HFFc6 (cell line): ENCODE measurements around the gene ZNF700. TPM values are rescaled to one million over a fixed set of nuclear protein-coding genes. Genes with fewer than 3 reads are reported as not detected.
"Not testable (repeated sequence)": the region's sequence is repeated elsewhere in the genome, so short reads cannot be mapped to it uniquely, and the experiment has no call there.

Source experiments
- DNase-seq: peaks from one replicate; pipeline ENCODE4 v3.0.0-alpha.2; 2018
- H3K27ac Mint-ChIP-seq: 2 replicates; pipeline ENCODE4 v1.8.0; 2020; ENCODE audit warnings: mild to moderate bottlenecking, mixed read lengths
- H3K27me3 Mint-ChIP-seq: 2 replicates; pipeline ENCODE4 v1.8.0; 2021; ENCODE audit warnings: mild to moderate bottlenecking, moderate library complexity, mixed read lengths; ENCODE audit not compliant: insufficient read depth
- H3K36me3 Mint-ChIP-seq: 2 replicates; pipeline ENCODE4 v1.8.0; 2021; ENCODE audit warnings: low read depth, mixed read lengths
- H3K4me1 Mint-ChIP-seq: 2 replicates; pipeline ENCODE4 v1.8.0; 2020; ENCODE audit warnings: low read depth, mixed read lengths
- H3K4me3 Mint-ChIP-seq: 2 replicates; pipeline ENCODE4 v1.8.0; 2020; ENCODE audit warnings: mild to moderate bottlenecking, moderate library complexity, mixed read lengths
- H3K9me3 Mint-ChIP-seq: 2 replicates; pipeline ENCODE4 v1.8.0; 2020; ENCODE audit warnings: mild to moderate bottlenecking, mixed read lengths
- total RNA-seq, 6 experiments: library from RNA; stranded (reverse); fragmentation: NEBNext Ultra II Directional; extraction: Animal tissue kit (Norgen Biotek cat#: 25700); gene quantifications; 2 replicates in 1 of 6; 3 replicates in 5 of 6; pipeline ENCODE4 v1.2.3, GENCODE V29; 2021
- TF ChIP-seq, protein P1 (sequence below): fragments of 200-600 bp; sonication (generic); IDR thresholded peaks from 2 replicates; pipeline ENCODE4 v1.5.0; 2021; ENCODE audit warnings: antibody characterized with exemption, mild to moderate bottlenecking

ZNF700 gene
- total RNA-seq, 6 experiments from 2014 or later, result 4.6 to 6.0 (median 5.2) TPM

DNA sequence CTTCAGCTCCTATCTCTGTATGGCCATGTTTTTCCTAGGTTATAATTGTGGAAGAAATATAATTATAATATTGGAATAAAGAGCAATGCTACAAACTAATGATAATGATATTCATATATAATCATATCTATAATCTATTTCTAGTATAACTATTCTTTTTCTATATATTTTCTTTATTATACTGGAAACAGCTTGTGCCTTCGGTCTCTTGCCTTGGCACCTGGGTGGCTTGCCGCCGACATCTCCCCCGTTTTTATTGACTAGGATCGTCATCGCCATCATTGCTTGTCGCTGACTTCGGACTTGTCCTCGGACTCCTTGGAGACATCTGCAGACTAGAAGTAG is 64.2 kb downstream of the ZNF700 start:
- H3K27ac Mint-ChIP-seq, result no peak overlapping the region
- no peaks in the 10 kb centered on the region; the same call in 1 of the 2 replicates for H3K27me3 Mint-ChIP-seq
- no peaks in the 10 kb centered on the region for H3K9me3 Mint-ChIP-seq
- H3K36me3 Mint-ChIP-seq, result no peaks in the 10 kb centered on the region
- TF ChIP-seq, protein P1, sequence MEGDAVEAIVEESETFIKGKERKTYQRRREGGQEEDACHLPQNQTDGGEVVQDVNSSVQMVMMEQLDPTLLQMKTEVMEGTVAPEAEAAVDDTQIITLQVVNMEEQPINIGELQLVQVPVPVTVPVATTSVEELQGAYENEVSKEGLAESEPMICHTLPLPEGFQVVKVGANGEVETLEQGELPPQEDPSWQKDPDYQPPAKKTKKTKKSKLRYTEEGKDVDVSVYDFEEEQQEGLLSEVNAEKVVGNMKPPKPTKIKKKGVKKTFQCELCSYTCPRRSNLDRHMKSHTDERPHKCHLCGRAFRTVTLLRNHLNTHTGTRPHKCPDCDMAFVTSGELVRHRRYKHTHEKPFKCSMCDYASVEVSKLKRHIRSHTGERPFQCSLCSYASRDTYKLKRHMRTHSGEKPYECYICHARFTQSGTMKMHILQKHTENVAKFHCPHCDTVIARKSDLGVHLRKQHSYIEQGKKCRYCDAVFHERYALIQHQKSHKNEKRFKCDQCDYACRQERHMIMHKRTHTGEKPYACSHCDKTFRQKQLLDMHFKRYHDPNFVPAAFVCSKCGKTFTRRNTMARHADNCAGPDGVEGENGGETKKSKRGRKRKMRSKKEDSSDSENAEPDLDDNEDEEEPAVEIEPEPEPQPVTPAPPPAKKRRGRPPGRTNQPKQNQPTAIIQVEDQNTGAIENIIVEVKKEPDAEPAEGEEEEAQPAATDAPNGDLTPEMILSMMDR, result 0 out of 2 replicates have a peak, but pooled peaks have one; percentile 2
- peak overlapping the region; percentile 99 for H3K4me3 Mint-ChIP-seq
- no peak for DNase-seq
- H3K4me1 Mint-ChIP-seq, result peaks cover 31% of the 10 kb centered on the region

DNA sequence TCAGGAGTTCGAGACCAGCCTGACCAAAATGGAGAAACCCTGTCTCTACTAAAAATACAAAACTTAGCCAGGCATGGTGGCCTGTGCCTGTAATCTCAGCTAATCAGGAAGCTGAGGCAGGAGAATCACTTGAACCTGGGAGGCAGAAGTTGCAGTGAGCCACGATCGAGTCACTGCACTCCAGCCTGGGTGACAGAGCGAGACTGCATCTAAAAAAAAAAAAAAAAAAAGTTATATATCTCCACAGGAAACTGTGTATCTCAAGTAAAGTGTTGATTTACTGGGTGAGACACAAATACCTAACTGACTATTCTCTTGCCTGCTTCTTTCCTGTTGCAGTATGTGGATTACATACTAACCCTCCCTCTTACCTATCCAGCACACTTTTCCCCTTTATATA is 67.0 kb downstream of the ZNF700 start:
- H3K9me3 Mint-ChIP-seq, H3K27me3 Mint-ChIP-seq, H3K4me3 Mint-ChIP-seq: not testable (repeated sequence)
- DNase-seq, result peak; percentile 27
- peaks cover 12% of the 10 kb centered on the region for H3K36me3 Mint-ChIP-seq
- H3K4me1 Mint-ChIP-seq, result peaks cover 31% of the 10 kb centered on the region
- H3K27ac Mint-ChIP-seq, result peak overlapping the region; percentile 57

DNA sequence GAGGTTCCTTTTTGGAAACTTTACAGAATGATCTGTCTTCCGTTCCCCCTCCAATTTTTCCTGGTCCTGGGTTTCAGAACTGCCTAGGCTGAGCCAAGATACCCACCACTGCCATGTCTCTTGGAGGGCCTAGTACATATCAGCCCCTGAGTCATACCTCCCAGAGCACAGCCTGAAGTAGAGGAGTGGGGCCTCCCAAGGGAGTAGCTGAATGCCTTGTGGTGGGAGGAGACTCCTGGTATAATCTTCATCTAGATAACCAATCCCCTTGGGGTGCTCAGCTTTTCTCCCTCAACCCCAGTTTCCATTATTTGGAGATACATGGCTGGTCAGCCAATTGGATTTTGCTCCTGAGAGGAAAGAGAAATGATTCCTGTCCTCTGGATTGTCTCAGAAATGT is 70.3 kb downstream of the ZNF700 start:
- TF ChIP-seq, protein P1, result no peak
- DNase-seq, result no peak
- Mint-ChIP-seq H3K4me3 (no peak overlapping the region), H3K9me3 (no peaks in the 10 kb centered on the region), H3K27me3 (no peaks in the 10 kb centered on the region; the same call in 1 of the 2 replicates), H3K27ac (no peak overlapping the region), H3K4me1 (peaks cover 29% of the 10 kb centered on the region), H3K36me3 (peaks cover 24% of the 10 kb centered on the region)

Other genes starting within 250 kb of the ZNF700 start
- gene ZNF823, start 186.2 kb upstream of the ZNF700 start, total RNA-seq, result 1 to 10 TPM; 3.4 to 4.7 (median 4.1) TPM
- gene ZNF441, start 158.1 kb upstream of the ZNF700 start, total RNA-seq, result 1 to 10 TPM; 4.0 to 5.4 (median 4.7) TPM
- gene ZNF491, start 126.6 kb upstream of the ZNF700 start, total RNA-seq, result 1 to 10 TPM; 1.3 to 2.4 (median 1.5) TPM
- gene ZNF440, start 110.8 kb upstream of the ZNF700 start, total RNA-seq, result 1 to 10 TPM; 4.9 to 7.7 (median 6.6) TPM
- 1 to 10 TPM in 3 of 6 experiments, under 1 TPM in 3; 0.71 to 1.7 (median 0.92) TPM for gene ZNF439, start 76.4 kb upstream of the ZNF700 start, total RNA-seq
- 1 to 10 TPM; 3.1 to 8.8 (median 4.0) TPM for gene ZNF69, start 37.3 kb upstream of the ZNF700 start, total RNA-seq
- gene ZNF763, start 39.9 kb downstream of the ZNF700 start, total RNA-seq, result 1 to 10 TPM in 4 of 6 experiments, under 1 TPM in 2; 0.85 to 1.7 (median 1.1) TPM
- 1 to 10 TPM; 3.2 to 4.1 (median 3.8) TPM for gene ZNF433, start 110.6 kb downstream of the ZNF700 start, total RNA-seq
- gene ZNF878, start 127.9 kb downstream of the ZNF700 start, total RNA-seq, result under 1 TPM in 3 of 6 experiments, not detected in 3; 0.11 to 0.17 (median 0.17) TPM
- 1 to 10 TPM; 1.1 to 4.1 (median 1.3) TPM for gene ZNF844, start 139.6 kb downstream of the ZNF700 start, total RNA-seq
- 1 to 10 TPM; 3.3 to 6.3 (median 4.3) TPM for gene ZNF20, start 215.2 kb downstream of the ZNF700 start, total RNA-seq
- gene ZNF625, start 231.6 kb downstream of the ZNF700 start, total RNA-seq, result 1 to 10 TPM; 3.4 to 7.7 (median 4.6) TPM
- 1 to 10 TPM; 2.3 to 6.9 (median 3.0) TPM for gene ZNF136, start 238.0 kb downstream of the ZNF700 start, total RNA-seq